Kidney (tissue), 14 donors: ENCODE results near the gene SAMM50. TPM values are rescaled to one million over a fixed set of nuclear protein-coding genes. Genes with fewer than 3 reads are reported as not detected.

Experiments
- DNase-seq, 5 donors: peaks; one replicate each; pipeline ENCODE4 v3.0.0-alpha.2; 2013 to 2020
- FAIRE-seq: peaks from 2 replicates; lab custom pipeline; 2012; peaks lifted over from hg19 to GRCh38; lab: Jason Lieb, UNC
- H3K27ac ChIP-seq, 2 donors: one replicate each; pipeline ENCODE4 v1.7.0; 2013; ENCODE audit warnings: low read depth in 2 of 2, low read length in 2 of 2, inconsistent platforms in 1 of 2
- H3K27me3 ChIP-seq: one replicate; pipeline ENCODE4 v1.7.1; 2013; ENCODE audit warnings: low read length, inconsistent platforms; ENCODE audit not compliant: control insufficient read depth, insufficient read depth
- H3K36me3 ChIP-seq, 3 donors: one replicate each; pipeline versions ENCODE4 v1.7.0 to v1.7.1; 2013; ENCODE audit warnings: low read length in 3 of 3, control low read depth in 1 of 3, inconsistent platforms in 1 of 3; ENCODE audit not compliant: insufficient read depth in 3 of 3, control insufficient read depth in 2 of 3
- H3K4me1 ChIP-seq, 3 donors: one replicate each; pipeline versions ENCODE4 v1.7.0 to v1.7.1; 2013; ENCODE audit warnings: low read length in 3 of 3, inconsistent platforms in 1 of 3, low read depth in 1 of 3; ENCODE audit not compliant: control insufficient read depth in 2 of 3, insufficient read depth in 2 of 3
- H3K4me3 ChIP-seq, 3 donors: one replicate each; pipeline versions ENCODE4 v1.7.0 to v1.8.1; 2013; ENCODE audit warnings: low read length in 3 of 3, control low read depth in 1 of 3, inconsistent platforms in 1 of 3
- H3K9ac ChIP-seq, 3 donors: one replicate each; pipeline versions ENCODE4 v1.7.0 to v1.7.1; 2013; ENCODE audit warnings: low read length in 3 of 3, control low read depth in 1 of 3, inconsistent platforms in 1 of 3
- H3K9me3 ChIP-seq, 3 donors: one replicate each; pipeline versions ENCODE4 v1.7.0 to v1.7.1; 2013; ENCODE audit warnings: low read length in 3 of 3, control low read depth in 1 of 3, inconsistent platforms in 1 of 3; ENCODE audit not compliant: control insufficient read depth in 2 of 3, insufficient read depth in 1 of 3
- intact Hi-C: fragments of 100-400 bp; cut with DNase I; formaldehyde crosslinking; loops from one replicate; pipeline ENCODE4 v1.11.1; 2022
- polyA plus RNA-seq: library from polyadenylated mRNA; stranded (reverse); fragments of 350-450 nt; fragmentation: Illumina TruSeq; extraction: RNeasy Lipid Tissue Mini Kit (QIAGEN cat#74804); gene quantifications from one replicate; pipeline ENCODE4 v1.2.3, GENCODE V29; 2014; ENCODE audit warnings: low read depth, low replicate concordance; ENCODE audit not compliant: insufficient read depth
- total RNA-seq: library from RNA; stranded (reverse); fragmentation: NEBNext Ultra II Directional; extraction: Animal tissue kit (Norgen Biotek cat#: 25700); gene quantifications from one replicate; pipeline ENCODE4 v1.2.1, GENCODE V29; 2021
- TF ChIP-seq, protein P1 (sequence below): IDR thresholded peaks from 3 replicates; pipeline ENCODE4 v1.5.1; 2012; ENCODE audit warnings: mild to moderate bottlenecking, moderate library complexity, borderline replicate concordance; ENCODE audit not compliant: insufficient read depth; ENCODE audit errors: extremely low read depth
- donor health status: control.
- donor health status: control.
- donor health status: control.
- donor health status: control.
- donor health status: control.
- donor health status: DM: yes; HTN: yes; CAD: no.
- donor health status: Normal renal cell carcinoma (clear cell type).

SAMM50 gene
- total and polyA plus RNA-seq, 2 donors from 2014 or later, result 34.9 to 57.0 TPM

DNA sequence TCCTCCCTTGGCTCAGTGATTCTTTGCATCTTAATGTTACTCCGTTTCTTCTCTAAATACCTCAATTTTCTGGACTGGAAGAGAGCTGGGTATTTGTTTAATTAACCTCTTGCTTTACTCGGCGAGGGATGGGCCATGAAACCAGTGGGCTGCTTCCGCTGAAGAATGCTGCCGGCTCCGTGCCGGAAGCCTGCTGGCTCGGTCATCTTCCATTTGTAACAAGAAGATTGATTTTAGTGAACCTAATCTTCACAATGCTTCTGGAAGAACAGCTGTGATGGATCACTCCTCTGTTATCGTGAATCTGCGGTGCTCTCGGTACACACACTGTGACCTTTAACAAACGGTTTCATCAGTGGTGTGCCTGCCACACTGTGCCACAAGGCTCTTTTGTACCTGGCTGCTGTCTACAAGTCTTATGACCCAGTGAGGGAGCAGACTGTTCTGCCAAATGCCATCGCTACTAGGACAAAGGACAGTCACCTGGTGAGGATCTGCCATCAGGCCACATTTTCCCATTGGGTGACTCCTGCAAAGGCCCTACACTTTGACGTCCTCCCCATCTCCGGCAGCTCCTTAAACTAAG lies 43.5 kb downstream of the SAMM50 start:
- no peaks in the 10 kb centered on the region for H3K9me3 ChIP-seq
- DNase-seq (peak in 3 of 5 donors; percentile 53 to 70 (median 58)), FAIRE-seq (no peak)
- intact Hi-C loops, result loop anchor here (10.0 kb wide), 1 partner anchor 86 kb away; no protein-coding TSS in a partner anchor
- H3K36me3 ChIP-seq, result peaks cover 0 to 36% (median 17%) of the 10 kb centered on the region in 3 donors
- H3K27me3 ChIP-seq, result no peaks in the 10 kb centered on the region
- H3K4me3 ChIP-seq, result no peak overlapping the region
- H3K9ac ChIP-seq, result no peak overlapping the region
- TF ChIP-seq, protein P1, sequence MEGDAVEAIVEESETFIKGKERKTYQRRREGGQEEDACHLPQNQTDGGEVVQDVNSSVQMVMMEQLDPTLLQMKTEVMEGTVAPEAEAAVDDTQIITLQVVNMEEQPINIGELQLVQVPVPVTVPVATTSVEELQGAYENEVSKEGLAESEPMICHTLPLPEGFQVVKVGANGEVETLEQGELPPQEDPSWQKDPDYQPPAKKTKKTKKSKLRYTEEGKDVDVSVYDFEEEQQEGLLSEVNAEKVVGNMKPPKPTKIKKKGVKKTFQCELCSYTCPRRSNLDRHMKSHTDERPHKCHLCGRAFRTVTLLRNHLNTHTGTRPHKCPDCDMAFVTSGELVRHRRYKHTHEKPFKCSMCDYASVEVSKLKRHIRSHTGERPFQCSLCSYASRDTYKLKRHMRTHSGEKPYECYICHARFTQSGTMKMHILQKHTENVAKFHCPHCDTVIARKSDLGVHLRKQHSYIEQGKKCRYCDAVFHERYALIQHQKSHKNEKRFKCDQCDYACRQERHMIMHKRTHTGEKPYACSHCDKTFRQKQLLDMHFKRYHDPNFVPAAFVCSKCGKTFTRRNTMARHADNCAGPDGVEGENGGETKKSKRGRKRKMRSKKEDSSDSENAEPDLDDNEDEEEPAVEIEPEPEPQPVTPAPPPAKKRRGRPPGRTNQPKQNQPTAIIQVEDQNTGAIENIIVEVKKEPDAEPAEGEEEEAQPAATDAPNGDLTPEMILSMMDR, result no peak
- no peaks in the 10 kb centered on the region for H3K4me1 ChIP-seq
- no peak overlapping the region for H3K27ac ChIP-seq

DNA sequence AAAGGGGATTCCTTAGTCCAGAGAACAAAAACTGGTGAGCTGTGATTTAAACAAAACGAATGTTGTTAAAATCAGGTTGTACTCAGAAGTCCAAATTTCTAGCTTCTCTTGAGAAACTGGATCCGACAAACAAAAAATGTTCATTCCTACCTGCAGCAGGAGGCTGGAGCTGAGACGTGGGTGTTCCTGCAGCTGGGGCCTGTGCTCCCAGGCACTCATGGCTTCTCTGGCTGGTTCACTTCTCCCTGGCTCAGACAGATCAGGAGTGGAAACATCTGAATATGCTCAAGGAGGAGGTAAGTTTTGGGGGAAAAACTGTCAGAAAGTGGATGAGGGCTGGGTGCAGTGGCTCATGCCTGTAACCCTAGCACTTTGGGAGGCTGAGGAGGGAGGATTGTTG lies 44.1 kb downstream of the SAMM50 start:
- intact Hi-C loops, result loop anchor here (10.0 kb wide), 1 partner anchor 85 kb away; no protein-coding TSS in a partner anchor
- no peak for FAIRE-seq

DNA sequence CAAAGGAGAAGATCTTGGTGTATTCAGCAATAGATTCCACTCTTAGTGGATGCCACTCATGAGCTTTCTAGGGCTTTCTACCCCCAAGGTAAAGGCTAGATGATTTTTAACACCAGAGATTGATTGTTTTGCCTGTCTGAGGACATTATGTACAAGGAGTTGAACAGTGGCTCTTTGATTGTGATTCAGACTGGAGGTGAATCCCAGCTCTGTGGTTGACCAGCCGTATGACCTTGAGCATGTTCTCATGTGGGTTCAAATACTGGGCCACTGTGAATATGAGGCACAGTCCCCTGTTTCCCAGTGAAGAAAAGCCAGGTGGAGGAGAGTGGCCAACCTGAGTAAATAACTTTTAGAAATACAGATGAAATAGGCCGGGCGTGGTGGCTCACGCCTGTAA lies 44.9 kb downstream of the SAMM50 start:
- Histone ChIP-seq H3K27me3 (no peaks in the 10 kb centered on the region), H3K27ac (no peak overlapping the region), H3K36me3 (peaks cover 0 to 26% (median 15%) of the 10 kb centered on the region in 3 donors), H3K4me3 (no peak overlapping the region), H3K9ac (no peak overlapping the region), H3K4me1 (no peaks in the 10 kb centered on the region), H3K9me3 (no peaks in the 10 kb centered on the region)
- TF ChIP-seq, protein P1, result no peak
- intact Hi-C loops, result no loop called here
- FAIRE-seq, result no peak
- DNase-seq, result no peak

More for the DNA sequence above, 44.1 kb downstream of the SAMM50 start:
- Histone ChIP-seq H3K9me3 (no peaks in the 10 kb centered on the region), H3K4me3 (no peak overlapping the region), H3K36me3 (peaks cover 0 to 33% (median 15%) of the 10 kb centered on the region in 3 donors), H3K4me1 (no peaks in the 10 kb centered on the region), H3K27me3 (no peaks in the 10 kb centered on the region), H3K27ac (no peak overlapping the region), H3K9ac (no peak overlapping the region)
- TF ChIP-seq, protein P1, result no peak
- DNase-seq, result peak in 1 of 5 donors; percentile 24

DNA sequence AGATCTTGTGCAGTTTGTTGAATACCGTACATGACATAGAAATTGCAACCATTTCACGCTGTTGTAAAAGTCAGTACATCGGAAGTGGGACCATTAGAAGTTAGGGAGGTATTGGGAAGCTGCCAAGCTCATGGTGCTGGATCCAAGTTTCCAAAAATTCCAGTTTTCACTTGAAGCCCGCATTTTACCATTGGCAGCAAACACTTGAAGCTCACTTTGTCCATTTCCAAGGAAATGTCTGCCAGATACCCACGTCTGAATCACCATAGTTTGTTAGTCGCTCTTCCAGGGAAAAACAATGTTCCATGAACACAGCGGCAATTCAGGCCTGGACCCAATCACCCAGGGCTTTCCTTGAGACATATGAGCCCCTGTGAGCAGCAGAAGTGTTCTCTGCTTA lies 46.3 kb downstream of the SAMM50 start:
- no peaks in the 10 kb centered on the region for H3K4me1 ChIP-seq
- intact Hi-C loops, result no loop called here
- H3K4me3 ChIP-seq, result no peak overlapping the region
- FAIRE-seq (no peak), DNase-seq (no peak)
- no peaks in the 10 kb centered on the region for H3K9me3 ChIP-seq
- no peak overlapping the region for H3K9ac ChIP-seq
- TF ChIP-seq, protein P1, result no peak
- no peak overlapping the region for H3K27ac ChIP-seq
- no peaks in the 10 kb centered on the region for H3K27me3 ChIP-seq
- H3K36me3 ChIP-seq, result peaks cover 0 to 22% (median 13%) of the 10 kb centered on the region in 3 donors
